HL-60 (cell line): ENCODE measurements around the gene ATP8B4.

Source experiments
- CTCF ChIP-seq: IDR thresholded peaks from one replicate; pipeline ENCODE4 v1.5.1; 2011; ENCODE audit warnings: low read length, control low read depth, inconsistent platforms; ENCODE audit not compliant: insufficient read depth
- GABPA ChIP-seq: IDR thresholded peaks from 2 replicates; pipeline ENCODE4 v1.6.1; 2012; ENCODE audit warnings: low read depth
- POLR2AphosphoS5 ChIP-seq: IDR thresholded peaks from 2 replicates; pipeline ENCODE4 v1.6.1; 2012; ENCODE audit warnings: low read depth
- REST ChIP-seq: IDR thresholded peaks from 2 replicates; pipeline ENCODE4 v1.6.1; 2012; ENCODE audit warnings: low read depth; ENCODE audit not compliant: insufficient replicate concordance

GRCh38 chr15:50009634-50010033 is 109.4 kb downstream of the ATP8B4 start:
- TF ChIP-seq CTCF, result no peak
- TF ChIP-seq POLR2AphosphoS5, result no peak
- no peak for TF ChIP-seq REST
- no peak for TF ChIP-seq GABPA
